GM12878 (cell line): ENCODE results near the gene AGAP1.

Source experiments
- CHD4 ChIP-seq: fragments of 200-600 bp; sonication (generic); IDR thresholded peaks from 2 replicates; pipeline ENCODE4 v1.6.1; 2016; ENCODE audit warnings: mild to moderate bottlenecking
- ETV6 ChIP-seq, 2 experiments: fragments of 450-650 bp in 1 of 2; IDR thresholded peaks in 1 of 2; conservative IDR thresholded peaks in 1 of 2; 2 replicates each; pipeline ENCODE4 v1.6.1; 2014; ENCODE audit warnings: antibody characterized with exemption in 1 of 2, borderline replicate concordance in 1 of 2, low read depth in 1 of 2, mild to moderate bottlenecking in 1 of 2, moderate library complexity in 1 of 2
- GABPA ChIP-seq: IDR thresholded peaks from 2 replicates; pipeline ENCODE4 v1.6.1; 2014; ENCODE audit warnings: antibody characterized with exemption, low read depth, mild to moderate bottlenecking, inconsistent platforms
- SUZ12 ChIP-seq: fragments of 200-600 bp; sonication (generic); IDR thresholded peaks from one replicate; pipeline ENCODE4 v1.6.1; 2018; ENCODE audit warnings: antibody characterized with exemption, mild to moderate bottlenecking; ENCODE audit not compliant: unreplicated experiment

DNA sequence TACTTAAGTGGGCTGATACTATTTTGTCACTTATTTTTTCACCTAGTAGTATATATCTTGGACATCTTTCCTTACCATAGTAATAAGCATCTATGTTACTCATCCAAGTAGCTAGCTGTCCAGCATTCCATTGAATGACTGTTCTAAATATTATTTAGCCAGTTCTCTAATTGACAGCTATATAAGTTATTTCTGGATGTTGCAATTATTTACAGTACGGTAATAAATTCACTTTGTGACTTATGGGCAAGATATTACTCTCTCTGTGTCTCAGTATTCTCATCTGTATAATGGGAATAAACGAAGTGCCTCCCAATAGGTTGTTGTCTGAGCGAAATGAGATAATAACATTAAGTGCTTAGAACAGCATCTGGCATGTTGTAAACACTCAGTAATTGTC, 46.6 kb upstream of the AGAP1 start:
- TF ChIP-seq ETV6 (conservative IDR thresholded peaks at IDR 0.05 in 1 of 2, IDR thresholded peaks at IDR 0.05 in 1 of 2; ENCODE audit: borderline replicate concordance in 1 of 2, low read depth in 1 of 2) (no peak), GABPA (no peak), CHD4 (no peak), SUZ12 (no peak)
